ENCODE data around the gene PRRG2. TPM values are rescaled to one million over a fixed set of nuclear protein-coding genes. Genes with fewer than 3 reads are reported as not detected.

Gene PRRG2
- total RNA-seq, 6 experiments from 2014 or later = 0.33 to 0.69 (median 0.42) TPM

- no peak overlapping the region for H3K27ac Mint-ChIP-seq
- no peak for TF ChIP-seq CTCF (IDR thresholded peaks at IDR 0.05)
- H3K4me3 Mint-ChIP-seq = no peak overlapping the region
- H3K27me3 Mint-ChIP-seq (ENCODE audit: insufficient read depth) = peaks cover 3% of the 10 kb centered on the region; the same call in 1 of the 2 replicates
- peaks cover 18% of the 10 kb centered on the region for H3K36me3 Mint-ChIP-seq (ENCODE audit: low read depth)
- no peaks in the 10 kb centered on the region for H3K9me3 Mint-ChIP-seq
- peaks cover 17% of the 10 kb centered on the region for H3K4me1 Mint-ChIP-seq (ENCODE audit: low read depth)
- no peak for DNase-seq
Measured at GRCh38 chr19:49557641-49558325, 23.3 kb upstream of the PRRG2 start.

GRCh38 chr19:49558591-49558990 is 22.5 kb upstream of the PRRG2 start:
- H3K27ac Mint-ChIP-seq = peak overlapping the region; percentile 43; the same call in 1 of the 2 replicates
- DNase-seq = no peak
- TF ChIP-seq CTCF (IDR thresholded peaks at IDR 0.05) = no peak
- peaks cover 3% of the 10 kb centered on the region; the same call in 1 of the 2 replicates for H3K27me3 Mint-ChIP-seq (ENCODE audit: insufficient read depth)
- no peak overlapping the region for H3K4me3 Mint-ChIP-seq
- H3K9me3 Mint-ChIP-seq = no peaks in the 10 kb centered on the region
- H3K4me1 Mint-ChIP-seq (ENCODE audit: low read depth) = peaks cover 14% of the 10 kb centered on the region
- peaks cover 16% of the 10 kb centered on the region for H3K36me3 Mint-ChIP-seq (ENCODE audit: low read depth)

GRCh38 chr19:49559443-49559842 is 21.7 kb upstream of the PRRG2 start:
- Mint-ChIP-seq H3K9me3 (no peaks in the 10 kb centered on the region), H3K27ac (no peak overlapping the region), H3K27me3 (ENCODE audit: insufficient read depth) (peaks cover 3% of the 10 kb centered on the region; the same call in 1 of the 2 replicates), H3K4me1 (ENCODE audit: low read depth) (peaks cover 6% of the 10 kb centered on the region), H3K36me3 (ENCODE audit: low read depth) (peaks cover 12% of the 10 kb centered on the region), H3K4me3 (no peak overlapping the region)
- TF ChIP-seq CTCF (IDR thresholded peaks at IDR 0.05) = no peak
- no peak for DNase-seq

- peaks cover under 1% of the 10 kb centered on the region for H3K4me1 Mint-ChIP-seq (ENCODE audit: low read depth)
- H3K27me3 Mint-ChIP-seq (ENCODE audit: insufficient read depth) = peaks cover 3% of the 10 kb centered on the region; the same call in 1 of the 2 replicates
- no peak for TF ChIP-seq CTCF (IDR thresholded peaks at IDR 0.05)
- no peak overlapping the region for H3K27ac Mint-ChIP-seq
- H3K9me3 Mint-ChIP-seq = no peaks in the 10 kb centered on the region
- H3K36me3 Mint-ChIP-seq (ENCODE audit: low read depth) = peaks cover 7% of the 10 kb centered on the region
- DNase-seq = no peak
- no peak overlapping the region for H3K4me3 Mint-ChIP-seq
Measured at GRCh38 chr19:49559928-49560327, 21.2 kb upstream of the PRRG2 start.

- TF ChIP-seq CTCF (IDR thresholded peaks at IDR 0.05) = no peak
- no peak overlapping the region for H3K27ac Mint-ChIP-seq
- H3K4me1 Mint-ChIP-seq (ENCODE audit: low read depth) = no peaks in the 10 kb centered on the region
- H3K36me3 Mint-ChIP-seq (ENCODE audit: low read depth) = peaks cover 10% of the 10 kb centered on the region
- no peak overlapping the region for H3K4me3 Mint-ChIP-seq
- DNase-seq = no peak
- H3K9me3 Mint-ChIP-seq = no peaks in the 10 kb centered on the region
- peaks cover 3% of the 10 kb centered on the region; the same call in 1 of the 2 replicates for H3K27me3 Mint-ChIP-seq (ENCODE audit: insufficient read depth)
Measured at GRCh38 chr19:49560358-49560900, 20.7 kb upstream of the PRRG2 start.

Measured in HFFc6 (cell line).